SK-N-SH (cell line): ENCODE measurements around the gene NDUFA9.

Experiments
- CTCF ChIP-seq: fragments of 200-600 bp; sonication (generic); IDR thresholded peaks from 2 replicates; pipeline ENCODE4 v1.6.1; 2017; ENCODE audit warnings: antibody characterized with exemption, mild to moderate bottlenecking, moderate library complexity
- POLR2AphosphoS5 ChIP-seq: IDR thresholded peaks from 2 replicates; pipeline ENCODE4 v1.6.1; 2012; ENCODE audit warnings: low read depth, low read length
- REST ChIP-seq: IDR thresholded peaks from 2 replicates; pipeline ENCODE4 v1.6.1; 2012; ENCODE audit warnings: mild to moderate bottlenecking, low read depth, low read length, moderate library complexity

- TF ChIP-seq REST: no peak
- no peak for TF ChIP-seq POLR2AphosphoS5
- no peak for TF ChIP-seq CTCF
Observed at GRCh38 chr12:4649358-4649661, 396 bp downstream of the NDUFA9 start.
